ENCODE measurements around the gene CRNKL1.
A peak's percentile ranks its signal among the peaks of the same experiment; 100 is the strongest.

CRNKL1 gene

GRCh38 chr20:20060234-20060998, 8.2 kb upstream of the CRNKL1 start:
- no peak for DNase-seq

GRCh38 chr20:20051767-20052073, 546 bp downstream of the CRNKL1 start:
- no peak for DNase-seq

GRCh38 chr20:20039752-20040387, 12.4 kb downstream of the CRNKL1 start:
- DNase-seq, result no peak

- no peak for DNase-seq
Measured at GRCh38 chr20:20038586-20038985, 13.7 kb downstream of the CRNKL1 start.

GRCh38 chr20:20037960-20038359, 14.3 kb downstream of the CRNKL1 start:
- DNase-seq, result no peak

- no peak for DNase-seq
Measured at GRCh38 chr20:20036756-20037155, 15.5 kb downstream of the CRNKL1 start.

- no peak for DNase-seq
Measured at GRCh38 chr20:20034486-20034885, 17.8 kb downstream of the CRNKL1 start.

GRCh38 chr20:20031790-20032189, 20.5 kb downstream of the CRNKL1 start:
- no peak for DNase-seq

- DNase-seq, result no peak
Measured at GRCh38 chr20:20027284-20027683, 25.0 kb downstream of the CRNKL1 start.

GRCh38 chr20:20024942-20025341, 27.3 kb downstream of the CRNKL1 start:
- no peak for DNase-seq

GRCh38 chr20:20023395-20023794, 28.9 kb downstream of the CRNKL1 start:
- no peak for DNase-seq

GRCh38 chr20:20022498-20022897, 29.8 kb downstream of the CRNKL1 start:
- no peak for DNase-seq

GRCh38 chr20:20021835-20022234, 30.4 kb downstream of the CRNKL1 start:
- DNase-seq, result no peak

GRCh38 chr20:20020908-20021307, 31.4 kb downstream of the CRNKL1 start:
- DNase-seq, result no peak

- no peak for DNase-seq
Measured at GRCh38 chr20:20019123-20019522, 33.1 kb downstream of the CRNKL1 start.

- DNase-seq, result no peak
Measured at GRCh38 chr20:20018366-20018765, 33.9 kb downstream of the CRNKL1 start.

GRCh38 chr20:20017844-20018185, 34.5 kb downstream of the CRNKL1 start:
- no peak for DNase-seq

- DNase-seq, result peak; percentile 89
Measured at GRCh38 chr20:20017001-20017843, 35.0 kb downstream of the CRNKL1 start, which contains the start of gene NAA20. TSS of gene NAA20 (plus strand) at chr20:20017362. CDS start at chr20:20017397, 35 bp downstream.

GRCh38 chr20:20014659-20015058, 37.6 kb downstream of the CRNKL1 start:
- no peak for DNase-seq

GRCh38 chr20:20012541-20012940, 39.7 kb downstream of the CRNKL1 start:
- DNase-seq, result no peak

GRCh38 chr20:20010639-20011500, 41.4 kb downstream of the CRNKL1 start:
- no peak for DNase-seq

GRCh38 chr20:20009784-20010253, 42.4 kb downstream of the CRNKL1 start:
- DNase-seq, result no peak

GRCh38 chr20:20005342-20005741, 46.9 kb downstream of the CRNKL1 start:
- DNase-seq, result no peak
